ENCODE data around the gene KCNS3.
A peak's percentile ranks its signal among the peaks of the same experiment; 100 is the strongest.

The KCNS3 gene

GRCh38 chr2:17879913-17880274, 1.4 kb downstream of the KCNS3 start:
- H3K4me1 Mint-ChIP-seq, result peaks cover 20% of the 10 kb centered on the region
- peaks cover 71% of the 10 kb centered on the region for H3K27me3 Mint-ChIP-seq (ENCODE audit: low read depth, poor library complexity)
- no peak for DNase-seq
- H3K4me3 Mint-ChIP-seq, result peak overlapping the region; percentile 87
- H3K36me3 Mint-ChIP-seq (ENCODE audit: low read depth), result no peaks in the 10 kb centered on the region
- TF ChIP-seq CTCF (IDR thresholded peaks at IDR 0.05), result no peak
- no peaks in the 10 kb centered on the region for H3K9me3 Mint-ChIP-seq
- H3K27ac Mint-ChIP-seq, result no peak overlapping the region

GRCh38 chr2:17892770-17893534, 14.5 kb downstream of the KCNS3 start:
- DNase-seq, result no peak
- peaks cover 19% of the 10 kb centered on the region for H3K36me3 Mint-ChIP-seq (ENCODE audit: low read depth)
- H3K4me3 Mint-ChIP-seq, result no peak overlapping the region
- H3K27ac Mint-ChIP-seq, result no peak overlapping the region
- H3K9me3 Mint-ChIP-seq, result peaks cover 50% of the 10 kb centered on the region
- H3K27me3 Mint-ChIP-seq (ENCODE audit: low read depth, poor library complexity), result peaks cover 5% of the 10 kb centered on the region
- TF ChIP-seq CTCF (IDR thresholded peaks at IDR 0.05), result no peak
- peaks cover 13% of the 10 kb centered on the region for H3K4me1 Mint-ChIP-seq

GRCh38 chr2:17894005-17894404, 15.5 kb downstream of the KCNS3 start:
- TF ChIP-seq CTCF (IDR thresholded peaks at IDR 0.05), result no peak
- DNase-seq, result no peak
- Mint-ChIP-seq H3K27me3 (ENCODE audit: low read depth, poor library complexity) (peaks cover 5% of the 10 kb centered on the region), H3K4me1 (peaks cover 13% of the 10 kb centered on the region), H3K4me3 (no peak overlapping the region), H3K9me3 (peaks cover 48% of the 10 kb centered on the region), H3K27ac (no peak overlapping the region), H3K36me3 (ENCODE audit: low read depth) (peaks cover 21% of the 10 kb centered on the region)

GRCh38 chr2:17894556-17894955, 16.1 kb downstream of the KCNS3 start:
- Mint-ChIP-seq H3K9me3 (peaks cover 42% of the 10 kb centered on the region), H3K27me3 (ENCODE audit: low read depth, poor library complexity) (peaks cover 5% of the 10 kb centered on the region), H3K27ac (no peak overlapping the region), H3K4me1 (peaks cover 13% of the 10 kb centered on the region), H3K4me3 (no peak overlapping the region), H3K36me3 (ENCODE audit: low read depth) (peaks cover 21% of the 10 kb centered on the region)
- DNase-seq, result no peak
- TF ChIP-seq CTCF (IDR thresholded peaks at IDR 0.05), result no peak

- H3K9me3 Mint-ChIP-seq, result peaks cover 17% of the 10 kb centered on the region
- H3K4me3 Mint-ChIP-seq, result no peak overlapping the region
- TF ChIP-seq CTCF (IDR thresholded peaks at IDR 0.05), result no peak
- DNase-seq, result no peak
- peaks cover 6% of the 10 kb centered on the region for H3K27me3 Mint-ChIP-seq (ENCODE audit: low read depth, poor library complexity)
- no peaks in the 10 kb centered on the region for H3K4me1 Mint-ChIP-seq
- H3K27ac Mint-ChIP-seq, result no peak overlapping the region
- peaks cover 9% of the 10 kb centered on the region for H3K36me3 Mint-ChIP-seq (ENCODE audit: low read depth)
These were observed 21.4 kb downstream of the KCNS3 start for GRCh38 chr2:17899871-17900270.

GRCh38 chr2:17901246-17901645, 22.8 kb downstream of the KCNS3 start:
- Mint-ChIP-seq H3K27me3 (ENCODE audit: low read depth, poor library complexity) (peaks cover 7% of the 10 kb centered on the region), H3K4me3 (no peak overlapping the region), H3K9me3 (peaks cover 25% of the 10 kb centered on the region), H3K27ac (no peak overlapping the region), H3K36me3 (ENCODE audit: low read depth) (peaks cover 9% of the 10 kb centered on the region), H3K4me1 (no peaks in the 10 kb centered on the region)
- DNase-seq, result no peak
- no peak for TF ChIP-seq CTCF (IDR thresholded peaks at IDR 0.05)

All from nephron progenitor cell (in vitro differentiated cells).